ENCODE results near the gene FAM47B. TPM values are rescaled to one million over a fixed set of nuclear protein-coding genes. Genes with fewer than 3 reads are reported as not detected.

FAM47B gene
- polyA plus RNA-seq, 3 donors, result not detected

DNA sequence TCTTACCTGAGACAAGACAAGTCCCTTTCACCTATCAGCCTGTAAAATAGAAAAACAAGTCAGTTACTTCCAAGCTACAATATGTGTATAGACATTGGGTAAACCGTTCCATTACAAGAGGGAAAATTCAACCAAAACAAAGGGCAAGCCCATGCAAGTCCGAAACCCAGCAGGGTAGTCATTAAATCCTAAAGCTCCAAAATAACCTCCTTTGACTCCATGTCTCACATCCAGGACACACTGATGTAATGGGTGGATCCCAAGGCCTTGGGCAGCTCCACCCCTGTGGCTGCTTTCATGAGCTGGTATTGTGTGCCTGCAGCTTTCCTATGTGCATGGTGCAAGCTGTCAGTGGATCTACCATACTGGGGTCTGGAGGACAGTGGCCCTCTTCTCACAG lies 14.7 kb upstream of the FAM47B start:
- Histone ChIP-seq H3K4me2 (replicated peaks; ENCODE audit: extremely low read depth, low read length, poor library complexity, severe bottlenecking) (no peak overlapping the region), H3K79me2 (ENCODE audit: insufficient read depth, low read length) (no peaks in the 10 kb centered on the region), H2AFZ (ENCODE audit: insufficient read depth, low read depth, low read length, poor library complexity, severe bottlenecking) (no peak overlapping the region), H3K27ac (ENCODE audit: low read depth in 1 of 2, low read length in 2 of 2) (no peak overlapping the region), H3K4me1 (ENCODE audit: control insufficient read depth in 1 of 2, insufficient read depth in 2 of 2, low read length in 2 of 2) (no peaks in the 10 kb centered on the region), H3K27me3 (ENCODE audit: control insufficient read depth in 2 of 2, insufficient read depth in 2 of 2, low read length in 2 of 2) (no peaks in the 10 kb centered on the region), H3K4me3 (replicated peaks in 1 of 3; ENCODE audit: low read depth in 2 of 3, low read length in 3 of 3) (no peak overlapping the region), H3K9ac (ENCODE audit: insufficient read depth, low read length, poor library complexity, severe bottlenecking) (no peak overlapping the region), H3K9me3 (replicated peaks in 1 of 2; ENCODE audit: control insufficient read depth in 1 of 2, insufficient read depth in 1 of 2, low read length in 2 of 2) (no peaks in the 10 kb centered on the region), H3K36me3 (replicated peaks in 1 of 2; ENCODE audit: control insufficient read depth in 1 of 2, insufficient read depth in 2 of 2, low read length in 2 of 2) (no peaks in the 10 kb centered on the region), H4K20me1 (ENCODE audit: insufficient read depth, low read length) (no peaks in the 10 kb centered on the region)
- TF ChIP-seq, protein P1, sequence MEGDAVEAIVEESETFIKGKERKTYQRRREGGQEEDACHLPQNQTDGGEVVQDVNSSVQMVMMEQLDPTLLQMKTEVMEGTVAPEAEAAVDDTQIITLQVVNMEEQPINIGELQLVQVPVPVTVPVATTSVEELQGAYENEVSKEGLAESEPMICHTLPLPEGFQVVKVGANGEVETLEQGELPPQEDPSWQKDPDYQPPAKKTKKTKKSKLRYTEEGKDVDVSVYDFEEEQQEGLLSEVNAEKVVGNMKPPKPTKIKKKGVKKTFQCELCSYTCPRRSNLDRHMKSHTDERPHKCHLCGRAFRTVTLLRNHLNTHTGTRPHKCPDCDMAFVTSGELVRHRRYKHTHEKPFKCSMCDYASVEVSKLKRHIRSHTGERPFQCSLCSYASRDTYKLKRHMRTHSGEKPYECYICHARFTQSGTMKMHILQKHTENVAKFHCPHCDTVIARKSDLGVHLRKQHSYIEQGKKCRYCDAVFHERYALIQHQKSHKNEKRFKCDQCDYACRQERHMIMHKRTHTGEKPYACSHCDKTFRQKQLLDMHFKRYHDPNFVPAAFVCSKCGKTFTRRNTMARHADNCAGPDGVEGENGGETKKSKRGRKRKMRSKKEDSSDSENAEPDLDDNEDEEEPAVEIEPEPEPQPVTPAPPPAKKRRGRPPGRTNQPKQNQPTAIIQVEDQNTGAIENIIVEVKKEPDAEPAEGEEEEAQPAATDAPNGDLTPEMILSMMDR (IDR thresholded peaks at IDR 0.05), result no peak
- DNase-seq, result no peak
- intact Hi-C loops (cut with micrococcal nuclease), result no loop called here
- no peak overlapping the region for H3K27ac Mint-ChIP-seq
- peaks cover 0 to 2% (median 0%) of the 10 kb centered on the region in 7 donors for H3K9me3 Mint-ChIP-seq
- no peaks in the 10 kb centered on the region for H3K36me3 Mint-ChIP-seq
- H3K4me1 Mint-ChIP-seq, result no peaks in the 10 kb centered on the region
- WGBS (ENCODE audit: insufficient coverage), result no CpG with 5 or more reads among the region's 2 CpGs
- no peaks in the 10 kb centered on the region for H3K27me3 Mint-ChIP-seq (ENCODE audit: low read depth in 3 of 3)
- no peak overlapping the region for H3K4me3 Mint-ChIP-seq

DNA sequence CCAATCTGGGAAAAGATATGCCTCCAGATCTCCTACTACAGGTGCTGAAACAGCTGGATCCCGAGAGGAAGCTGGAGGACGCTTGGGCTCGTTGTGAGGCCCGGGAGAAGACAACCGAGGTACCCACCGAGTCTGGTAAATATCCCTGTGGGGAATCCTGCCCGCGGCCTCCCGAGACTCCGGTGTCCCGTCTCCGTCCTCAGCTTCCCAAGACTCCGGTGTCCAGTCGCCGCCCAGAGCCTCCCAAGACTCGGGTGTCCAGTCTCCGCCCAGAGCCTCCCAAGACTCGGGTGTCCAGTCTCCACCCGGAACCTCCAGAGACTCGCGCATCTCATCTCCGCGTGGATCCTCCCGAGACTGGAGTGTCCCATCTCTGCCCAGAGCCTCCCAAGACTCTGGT lies 639 bp downstream of the FAM47B start:
- H2AFZ ChIP-seq (ENCODE audit: insufficient read depth, low read depth, low read length, poor library complexity, severe bottlenecking), result no peak overlapping the region
- no peaks in the 10 kb centered on the region for H3K79me2 ChIP-seq (ENCODE audit: insufficient read depth, low read length)
- no peak overlapping the region for H3K4me2 ChIP-seq (replicated peaks; ENCODE audit: extremely low read depth, low read length, poor library complexity, severe bottlenecking)
- Mint-ChIP-seq H3K27ac (no peak overlapping the region), H3K4me3 (no peak overlapping the region), H3K27me3 (ENCODE audit: low read depth in 3 of 3) (peaks cover 0 to 2% (median 0%) of the 10 kb centered on the region in 3 donors), H3K36me3 (no peaks in the 10 kb centered on the region), H3K4me1 (no peaks in the 10 kb centered on the region), H3K9me3 (peaks cover 0 to 15% (median 6%) of the 10 kb centered on the region in 7 donors)
- H3K27ac ChIP-seq (ENCODE audit: low read depth in 1 of 2, low read length in 2 of 2), result no peak overlapping the region
- H3K9me3 ChIP-seq (replicated peaks in 1 of 2; ENCODE audit: control insufficient read depth in 1 of 2, insufficient read depth in 1 of 2, low read length in 2 of 2), result peaks cover 0 to 13% of the 10 kb centered on the region in 2 donors
- H3K9ac ChIP-seq (ENCODE audit: insufficient read depth, low read length, poor library complexity, severe bottlenecking), result no peak overlapping the region
- intact Hi-C loops (cut with micrococcal nuclease), result no loop called here
- no peaks in the 10 kb centered on the region for H4K20me1 ChIP-seq (ENCODE audit: insufficient read depth, low read length)
- no peak overlapping the region for H3K4me3 ChIP-seq (replicated peaks in 1 of 3; ENCODE audit: low read depth in 2 of 3, low read length in 3 of 3)
- no peaks in the 10 kb centered on the region for H3K4me1 ChIP-seq (ENCODE audit: control insufficient read depth in 1 of 2, insufficient read depth in 2 of 2, low read length in 2 of 2)
- H3K36me3 ChIP-seq (replicated peaks in 1 of 2; ENCODE audit: control insufficient read depth in 1 of 2, insufficient read depth in 2 of 2, low read length in 2 of 2), result no peaks in the 10 kb centered on the region
- no peaks in the 10 kb centered on the region for H3K27me3 ChIP-seq (ENCODE audit: control insufficient read depth in 2 of 2, insufficient read depth in 2 of 2, low read length in 2 of 2)
- DNase-seq, result no peak
- TF ChIP-seq, protein P1 (IDR thresholded peaks at IDR 0.05), result no peak
- 95% methylated on average over 12 of the region's 24 CpGs for WGBS (ENCODE audit: insufficient coverage)
